ENCODE results near the gene SH3BP4.

The SH3BP4 gene

GRCh38 chr2:235083822-235084221 lies 132.0 kb downstream of the SH3BP4 start:
- TF ChIP-seq, protein P1, sequence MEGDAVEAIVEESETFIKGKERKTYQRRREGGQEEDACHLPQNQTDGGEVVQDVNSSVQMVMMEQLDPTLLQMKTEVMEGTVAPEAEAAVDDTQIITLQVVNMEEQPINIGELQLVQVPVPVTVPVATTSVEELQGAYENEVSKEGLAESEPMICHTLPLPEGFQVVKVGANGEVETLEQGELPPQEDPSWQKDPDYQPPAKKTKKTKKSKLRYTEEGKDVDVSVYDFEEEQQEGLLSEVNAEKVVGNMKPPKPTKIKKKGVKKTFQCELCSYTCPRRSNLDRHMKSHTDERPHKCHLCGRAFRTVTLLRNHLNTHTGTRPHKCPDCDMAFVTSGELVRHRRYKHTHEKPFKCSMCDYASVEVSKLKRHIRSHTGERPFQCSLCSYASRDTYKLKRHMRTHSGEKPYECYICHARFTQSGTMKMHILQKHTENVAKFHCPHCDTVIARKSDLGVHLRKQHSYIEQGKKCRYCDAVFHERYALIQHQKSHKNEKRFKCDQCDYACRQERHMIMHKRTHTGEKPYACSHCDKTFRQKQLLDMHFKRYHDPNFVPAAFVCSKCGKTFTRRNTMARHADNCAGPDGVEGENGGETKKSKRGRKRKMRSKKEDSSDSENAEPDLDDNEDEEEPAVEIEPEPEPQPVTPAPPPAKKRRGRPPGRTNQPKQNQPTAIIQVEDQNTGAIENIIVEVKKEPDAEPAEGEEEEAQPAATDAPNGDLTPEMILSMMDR (IDR thresholded peaks at IDR 0.05; ENCODE audit: low read depth, low read length): no peak
- DNase-seq (ENCODE audit: extremely low read depth, low read depth): no peak

DNA sequence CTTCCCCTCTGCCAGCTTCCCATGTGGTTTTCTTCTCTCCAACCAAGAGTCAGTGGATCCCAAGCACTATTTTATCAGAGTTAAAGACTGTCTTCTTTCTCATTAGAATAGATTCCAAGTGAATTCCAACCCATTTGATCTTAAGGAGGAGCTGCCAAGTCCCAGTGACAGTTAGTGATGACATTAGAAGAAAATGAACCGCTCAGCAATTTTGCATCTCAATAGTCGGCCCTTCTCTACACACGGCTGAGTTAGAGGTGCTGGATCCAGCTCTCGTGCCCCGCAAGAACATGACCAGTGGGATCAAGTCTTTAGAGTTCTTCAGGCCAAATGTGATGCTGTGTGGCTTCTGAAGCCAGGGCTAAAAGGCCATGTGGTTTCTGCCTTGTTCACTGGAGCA lies 132.6 kb downstream of the SH3BP4 start:
- TF ChIP-seq, protein P1 (IDR thresholded peaks at IDR 0.05; ENCODE audit: low read depth, low read length): no peak
- DNase-seq (ENCODE audit: extremely low read depth, low read depth): no peak

DNA sequence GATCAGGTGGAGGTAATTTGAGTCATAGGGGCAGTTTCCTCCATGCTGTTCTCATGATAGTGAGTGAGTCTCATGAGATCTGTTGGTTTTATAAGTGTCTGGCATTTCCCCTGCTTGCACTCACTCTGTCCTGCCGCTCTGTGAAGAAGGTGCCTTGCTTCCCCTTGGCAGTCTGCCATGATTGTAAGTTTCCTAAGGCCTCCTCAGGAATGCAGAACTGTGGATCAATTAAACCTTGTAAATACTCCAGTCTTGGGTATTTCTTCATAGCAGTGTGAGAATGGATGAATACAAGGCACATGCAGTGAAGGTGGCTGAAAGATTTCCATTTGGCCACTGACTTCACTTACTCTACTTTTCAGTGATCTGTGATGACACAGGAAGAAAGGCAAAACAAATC lies 133.7 kb downstream of the SH3BP4 start:
- DNase-seq (ENCODE audit: extremely low read depth, low read depth): no peak
- TF ChIP-seq, protein P1 (IDR thresholded peaks at IDR 0.05; ENCODE audit: low read depth, low read length): no peak

DNA sequence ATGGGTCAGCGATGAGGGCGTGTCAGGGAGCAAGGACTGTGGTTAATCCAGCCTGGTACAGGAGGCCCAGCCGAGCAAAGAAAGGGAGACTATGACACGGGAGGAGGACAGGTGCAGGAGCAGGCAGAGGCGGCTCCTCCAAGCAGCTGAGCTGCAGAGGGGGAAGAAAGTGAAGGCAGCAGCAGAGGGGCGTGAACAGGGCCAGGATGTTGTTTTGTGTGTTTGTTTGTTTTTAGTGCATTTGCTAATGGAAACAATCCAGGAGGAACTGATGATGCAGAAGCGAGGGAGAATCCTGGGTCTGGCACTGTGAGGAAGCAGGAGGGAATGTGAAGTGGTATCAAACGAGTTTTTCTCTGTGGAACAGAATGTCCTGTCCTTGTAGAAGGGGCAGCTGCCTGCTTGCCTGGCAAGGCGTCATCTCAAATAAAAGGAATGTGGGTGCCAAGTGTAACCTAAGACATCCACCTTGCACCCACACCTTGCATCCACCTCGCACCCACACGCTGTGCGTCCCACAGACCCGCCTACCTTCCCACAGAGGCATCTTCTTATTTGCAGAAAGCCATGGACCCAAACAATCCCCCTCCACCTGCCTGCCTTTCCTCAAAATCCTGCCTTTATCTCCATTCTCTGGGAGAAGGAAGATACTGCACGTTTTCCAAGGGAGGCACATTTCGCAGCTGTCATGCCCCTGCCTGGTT lies 134.8 kb downstream of the SH3BP4 start:
- TF ChIP-seq, protein P1 (IDR thresholded peaks at IDR 0.05; ENCODE audit: low read depth, low read length): no peak
- no peak for DNase-seq (ENCODE audit: extremely low read depth, low read depth)

- DNase-seq (ENCODE audit: extremely low read depth, low read depth): no peak
- TF ChIP-seq, protein P1 (IDR thresholded peaks at IDR 0.05; ENCODE audit: low read depth, low read length): no peak
Measured at GRCh38 chr2:235087832-235088495, 136.1 kb downstream of the SH3BP4 start.

DNA sequence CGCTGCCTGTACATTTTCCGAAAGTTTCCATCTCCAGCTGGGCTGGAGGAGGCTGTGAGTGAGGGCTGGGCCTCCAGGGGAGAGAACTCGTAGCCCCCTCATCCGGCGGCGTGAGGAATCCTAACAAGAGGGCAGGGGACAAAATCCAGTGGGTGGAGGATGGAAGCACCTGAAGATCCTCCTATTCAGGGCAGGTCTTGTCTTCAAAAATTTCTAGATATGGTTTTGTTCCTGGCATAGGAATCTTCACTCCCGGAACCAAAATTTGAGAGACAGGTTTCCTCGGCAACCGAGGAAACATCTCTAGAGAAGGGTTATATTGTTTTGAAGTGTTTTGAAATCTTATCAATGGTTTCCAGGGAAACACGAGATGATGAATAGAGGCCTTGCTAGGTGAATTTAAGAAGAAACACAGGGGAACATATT lies 136.7 kb downstream of the SH3BP4 start:
- no peak for DNase-seq (ENCODE audit: extremely low read depth, low read depth)
- TF ChIP-seq, protein P1 (IDR thresholded peaks at IDR 0.05; ENCODE audit: low read depth, low read length): no peak

GRCh38 chr2:235091421-235091820 lies 139.6 kb downstream of the SH3BP4 start:
- TF ChIP-seq, protein P1 (IDR thresholded peaks at IDR 0.05; ENCODE audit: low read depth, low read length): no peak
- DNase-seq (ENCODE audit: extremely low read depth, low read depth): no peak
